ENCODE results near the gene ACACB. TPM values are rescaled to one million over a fixed set of nuclear protein-coding genes. Genes with fewer than 3 reads are reported as not detected.

Gene ACACB
- total and polyA plus RNA-seq, 2 donors (not counting 3 experiments of a cell fraction or from before 2014, with no cell fraction given), result 1.3 to 5.7 TPM

DNA sequence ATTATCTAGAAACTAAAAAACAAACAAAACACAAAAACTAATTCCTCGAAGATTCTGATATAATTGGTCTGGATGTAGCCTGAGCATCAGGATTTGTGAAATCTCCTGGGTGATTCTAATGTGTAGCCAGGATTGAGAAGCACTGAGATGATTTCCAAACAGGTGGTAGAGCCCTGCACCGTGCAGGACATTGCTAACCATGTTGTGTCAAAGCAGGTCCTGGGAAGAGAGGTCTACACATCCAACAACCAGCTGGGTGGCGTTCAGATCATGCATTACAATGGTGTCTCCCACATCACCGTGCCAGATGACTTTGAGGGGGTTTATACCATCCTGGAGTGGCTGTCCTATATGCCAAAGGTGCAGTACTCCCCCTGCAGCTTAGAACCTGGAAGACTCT, 136.4 kb downstream of the ACACB start:
- intact Hi-C loops (cut with micrococcal nuclease) (no loop called here), dilution Hi-C loops (cut with MboI; ENCODE audit: extremely low pct_ligation_motif_present, low sequenced_read_pairs) (no loop called here)
- Histone ChIP-seq H2AFZ (ENCODE audit: low read depth, low read length) (no peak overlapping the region), H3K9me1 (replicated peaks; ENCODE audit: control insufficient read depth, extremely low read depth, insufficient read depth, low read length) (no peaks in the 10 kb centered on the region), H3K9ac (replicated peaks; ENCODE audit: extremely low read depth, insufficient read depth, low read length) (no peak overlapping the region), H3K79me2 (ENCODE audit: control insufficient read depth, insufficient read depth, low read length) (no peaks in the 10 kb centered on the region), H3K4me2 (ENCODE audit: insufficient read depth, low read length) (no peak overlapping the region), H3K4me3 (replicated peaks in 1 of 3; ENCODE audit: insufficient read depth in 1 of 3, low read depth in 1 of 3, low read length in 3 of 3) (no peak overlapping the region), H3K27me3 (ENCODE audit: control insufficient read depth in 2 of 2, insufficient read depth in 2 of 2, low read length in 2 of 2) (no peaks in the 10 kb centered on the region), H4K20me1 (replicated peaks; ENCODE audit: control insufficient read depth, extremely low read depth, insufficient read depth, low read length) (no peaks in the 10 kb centered on the region), H3K9me3 (replicated peaks; ENCODE audit: control insufficient read depth, insufficient read depth, low read length) (no peaks in the 10 kb centered on the region), H3K4me1 (ENCODE audit: control insufficient read depth, extremely low read depth, insufficient read depth, low read length) (no peaks in the 10 kb centered on the region), H3K27ac (ENCODE audit: insufficient read depth, low read depth, low read length) (no peak overlapping the region), H3K36me3 (ENCODE audit: control insufficient read depth in 2 of 2, extremely low read depth in 1 of 2, insufficient read depth in 2 of 2, low read length in 2 of 2) (no peaks in the 10 kb centered on the region)
- no TSS peak for BruUV-seq (replicated peaks)
- FAIRE-seq (no peak), DNase-seq (ENCODE audit: low read depth, low spot score) (no peak)
- ChIA-PET CTCF (interaction anchor here (0.6 to 1.7 kb wide), 2 partner anchors 141 kb away, joined by 3 to 10 read pairs; no protein-coding TSS in a partner anchor), POLR2A (no interaction called here)
- no peak for TF ChIP-seq MYC (IDR thresholded peaks at IDR 0.05; ENCODE audit: low read depth, low read length)
- TF ChIP-seq, protein P1, sequence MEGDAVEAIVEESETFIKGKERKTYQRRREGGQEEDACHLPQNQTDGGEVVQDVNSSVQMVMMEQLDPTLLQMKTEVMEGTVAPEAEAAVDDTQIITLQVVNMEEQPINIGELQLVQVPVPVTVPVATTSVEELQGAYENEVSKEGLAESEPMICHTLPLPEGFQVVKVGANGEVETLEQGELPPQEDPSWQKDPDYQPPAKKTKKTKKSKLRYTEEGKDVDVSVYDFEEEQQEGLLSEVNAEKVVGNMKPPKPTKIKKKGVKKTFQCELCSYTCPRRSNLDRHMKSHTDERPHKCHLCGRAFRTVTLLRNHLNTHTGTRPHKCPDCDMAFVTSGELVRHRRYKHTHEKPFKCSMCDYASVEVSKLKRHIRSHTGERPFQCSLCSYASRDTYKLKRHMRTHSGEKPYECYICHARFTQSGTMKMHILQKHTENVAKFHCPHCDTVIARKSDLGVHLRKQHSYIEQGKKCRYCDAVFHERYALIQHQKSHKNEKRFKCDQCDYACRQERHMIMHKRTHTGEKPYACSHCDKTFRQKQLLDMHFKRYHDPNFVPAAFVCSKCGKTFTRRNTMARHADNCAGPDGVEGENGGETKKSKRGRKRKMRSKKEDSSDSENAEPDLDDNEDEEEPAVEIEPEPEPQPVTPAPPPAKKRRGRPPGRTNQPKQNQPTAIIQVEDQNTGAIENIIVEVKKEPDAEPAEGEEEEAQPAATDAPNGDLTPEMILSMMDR (IDR thresholded peaks at IDR 0.05; ENCODE audit: extremely low read depth in 1 of 2, insufficient read depth in 1 of 2, low read depth in 1 of 2, low read length in 2 of 2), result no peak
- no peak for TF ChIP-seq JUN (IDR thresholded peaks at IDR 0.05; ENCODE audit: borderline replicate concordance, insufficient read depth, insufficient read length, low read depth)
- no peak for TF ChIP-seq POLR2A (IDR thresholded peaks at IDR 0.05; ENCODE audit: low read depth, low read length)
- no peak for TF ChIP-seq EZH2 (IDR thresholded peaks at IDR 0.05; ENCODE audit: borderline replicate concordance, low read depth, low read length, severe bottlenecking)
- TF ChIP-seq POLR2AphosphoS5 (IDR thresholded peaks at IDR 0.05; ENCODE audit: insufficient read depth, low read depth, low read length), result no peak
- TF ChIP-seq MAX (IDR thresholded peaks at IDR 0.05; ENCODE audit: insufficient read depth, insufficient read length), result no peak

All from endothelial cell of umbilical vein (primary cell).